Neural progenitor cell (in vitro differentiated cells): ENCODE measurements around the gene INO80.

ENCODE experiments used
- CTCF ChIP-seq: fragments of 200-600 bp; sonication (generic); IDR thresholded peaks from 2 replicates; pipeline ENCODE4 v1.5.1; 2017; ENCODE audit warnings: antibody characterized with exemption, mild to moderate bottlenecking
- EZH2 ChIP-seq: fragments of 200-600 bp; sonication (generic); IDR thresholded peaks from 2 replicates; pipeline ENCODE4 v1.6.1; 2017; ENCODE audit warnings: antibody characterized with exemption, mild to moderate bottlenecking, moderate library complexity

GRCh38 chr15:40985541-40986330 lies 130.3 kb downstream of the INO80 start:
- TF ChIP-seq EZH2 (no peak), CTCF (no peak)
